ENCODE data around the gene JAZF1.

Gene JAZF1

GRCh38 chr7:28157076-28157745 is 23.4 kb downstream of the JAZF1 start:
- POLR2A ChIA-PET: interaction anchor here (0.6 kb wide), 1 partner anchor 67 kb away, joined by 3 read pairs; no protein-coding TSS in a partner anchor
- CTCF ChIA-PET: interaction anchor here (1.0 kb wide), 1 partner anchor 12 kb away, joined by 4 read pairs; no protein-coding TSS in a partner anchor
- DNase-seq (ENCODE audit: extremely low spot score): no peak
- TF ChIP-seq CTCF (IDR thresholded peaks at IDR 0.05; ENCODE audit: control extremely low read depth, extremely low read depth, low read depth, missing control alignments): no peak

- no peak for DNase-seq (ENCODE audit: extremely low spot score)
- ChIA-PET POLR2A (no interaction called here), CTCF (no interaction called here)
- no peak for TF ChIP-seq CTCF (IDR thresholded peaks at IDR 0.05; ENCODE audit: control extremely low read depth, extremely low read depth, low read depth, missing control alignments)
Observed at GRCh38 chr7:28156401-28156800, 24.2 kb downstream of the JAZF1 start.

- ChIA-PET CTCF (no interaction called here), POLR2A (no interaction called here)
- no peak for TF ChIP-seq CTCF (IDR thresholded peaks at IDR 0.05; ENCODE audit: control extremely low read depth, extremely low read depth, low read depth, missing control alignments)
- DNase-seq (ENCODE audit: extremely low spot score): no peak
Observed at GRCh38 chr7:28155964-28156363, 24.6 kb downstream of the JAZF1 start.

GRCh38 chr7:28155019-28155660 is 25.5 kb downstream of the JAZF1 start:
- TF ChIP-seq CTCF (IDR thresholded peaks at IDR 0.05; ENCODE audit: control extremely low read depth, extremely low read depth, low read depth, missing control alignments): no peak
- ChIA-PET CTCF (no interaction called here), POLR2A (no interaction called here)
- peak; percentile 43 for DNase-seq (ENCODE audit: extremely low spot score)

GRCh38 chr7:28152594-28152993 is 28.0 kb downstream of the JAZF1 start:
- ChIA-PET POLR2A (no interaction called here), CTCF (no interaction called here)
- TF ChIP-seq CTCF (IDR thresholded peaks at IDR 0.05; ENCODE audit: control extremely low read depth, extremely low read depth, low read depth, missing control alignments): no peak
- DNase-seq (ENCODE audit: extremely low spot score): no peak

GRCh38 chr7:28151965-28152364 is 28.6 kb downstream of the JAZF1 start:
- DNase-seq (ENCODE audit: extremely low spot score): peak; percentile 15
- POLR2A ChIA-PET: no interaction called here

More at GRCh38 chr7:28151965-28152364, 28.6 kb downstream of the JAZF1 start:
- CTCF ChIA-PET: no interaction called here
- no peak for TF ChIP-seq CTCF (IDR thresholded peaks at IDR 0.05; ENCODE audit: control extremely low read depth, extremely low read depth, low read depth, missing control alignments)
